ENCODE data around the gene TEX55.

GRCh38 chr3:119173325-119173724 is 27.4 kb downstream of the TEX55 start, which contains the start of gene UPK1B:
- TF ChIP-seq POLR2AphosphoS5 (IDR thresholded peaks at IDR 0.05) (no peak), CTCF (IDR thresholded peaks at IDR 0.05) (no peak)
